DMS153 treated with DMSO at 0.1 percent for 48 hours (cell line): ENCODE data around the gene TTC1.
"Not testable (repeated sequence)": the region's sequence is repeated elsewhere in the genome, so short reads cannot be mapped to it uniquely, and the experiment has no call there.

Experiments
- DNase-seq: peaks from one replicate; lab custom pipeline; 2025; ENCODE audit not compliant: unreplicated experiment; lab: John Stamatoyannopoulos, UW

Gene TTC1

GRCh38 chr5:159995907-159996306 lies 13.0 kb upstream of the TTC1 start:
- DNase-seq, result no peak

DNA sequence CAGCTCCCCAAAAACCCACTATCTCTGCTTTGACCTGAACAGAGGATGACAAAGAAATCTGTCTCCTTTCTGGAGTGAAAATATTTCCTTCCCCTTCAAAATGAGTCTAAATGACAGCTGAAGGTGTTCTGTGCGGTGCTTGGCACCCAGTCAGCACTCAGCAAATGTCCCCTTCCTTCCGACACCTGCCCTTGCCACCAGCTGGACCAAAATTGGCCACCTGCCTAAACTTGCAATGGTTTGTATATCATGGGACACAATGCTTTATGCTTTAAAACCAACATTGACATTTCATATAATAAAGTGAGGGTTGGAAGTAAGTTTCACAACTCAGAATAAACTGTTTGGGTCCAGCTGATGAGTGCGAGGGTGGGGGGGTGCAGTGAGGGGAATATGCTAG lies 7.5 kb upstream of the TTC1 start:
- peak; percentile 2 for DNase-seq

GRCh38 chr5:160007514-160007913 lies 1.4 kb upstream of the TTC1 start:
- no peak for DNase-seq

DNA sequence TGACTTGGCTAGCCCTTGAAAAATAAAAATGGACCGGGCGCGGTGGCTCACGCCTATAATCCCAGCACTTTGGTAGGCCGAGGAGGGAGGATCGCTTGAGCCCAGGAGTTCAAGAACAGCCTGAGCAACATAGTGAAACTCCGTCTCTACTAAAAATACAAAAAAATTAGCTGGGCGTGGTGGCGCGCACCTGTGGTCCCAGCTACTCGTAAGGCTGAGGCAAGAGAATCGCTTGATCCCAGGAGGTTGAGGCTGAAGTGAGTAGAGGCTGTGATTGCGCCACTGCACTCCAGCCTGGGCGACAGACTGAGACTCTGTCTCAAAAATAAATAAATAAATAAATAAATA lies 436 bp upstream of the TTC1 start:
- not testable (repeated sequence) for DNase-seq

DNA sequence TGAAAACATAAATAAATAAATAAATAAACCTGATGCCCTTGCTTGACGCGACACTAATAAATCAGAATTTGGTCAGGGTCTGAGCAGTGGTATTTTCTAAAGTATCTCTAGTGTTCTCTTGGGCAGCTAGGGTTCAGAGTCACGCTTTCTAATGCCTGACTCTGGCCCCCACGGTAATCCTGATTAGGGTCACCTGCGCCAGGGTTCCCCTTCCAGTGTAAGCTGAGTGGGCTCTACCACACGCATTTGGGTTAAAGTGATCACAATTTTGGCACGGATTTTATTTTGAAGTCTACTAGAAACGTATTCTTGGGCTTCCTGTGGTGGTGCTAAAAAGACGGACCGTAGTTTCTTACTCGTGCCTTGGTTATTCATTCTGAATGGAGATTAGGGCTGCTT lies 651 bp downstream of the TTC1 start:
- no peak for DNase-seq

DNA sequence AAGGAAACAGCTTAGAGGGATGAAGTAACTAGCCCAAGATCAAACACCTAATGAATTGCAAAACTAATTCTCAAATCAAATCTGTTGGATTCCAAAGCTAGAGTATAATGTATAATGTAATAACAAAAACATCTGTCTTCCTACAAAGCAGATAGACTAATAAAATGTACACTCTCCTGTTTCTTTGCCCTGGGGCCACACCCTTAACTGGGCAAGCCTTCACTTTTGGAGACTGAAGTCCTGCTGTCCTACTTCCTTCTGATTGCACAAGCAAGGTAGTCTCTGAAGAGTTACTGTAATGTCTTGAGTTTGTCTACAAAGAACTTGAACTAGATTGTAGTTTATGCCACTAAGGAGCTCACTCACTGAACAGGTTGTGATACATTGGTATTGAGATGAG lies 2.5 kb downstream of the TTC1 start:
- DNase-seq, result no peak

GRCh38 chr5:160014197-160014596 lies 5.3 kb downstream of the TTC1 start:
- not testable (repeated sequence) for DNase-seq

- no peak for DNase-seq
These were observed 10.1 kb downstream of the TTC1 start for GRCh38 chr5:160018945-160019625.

DNA sequence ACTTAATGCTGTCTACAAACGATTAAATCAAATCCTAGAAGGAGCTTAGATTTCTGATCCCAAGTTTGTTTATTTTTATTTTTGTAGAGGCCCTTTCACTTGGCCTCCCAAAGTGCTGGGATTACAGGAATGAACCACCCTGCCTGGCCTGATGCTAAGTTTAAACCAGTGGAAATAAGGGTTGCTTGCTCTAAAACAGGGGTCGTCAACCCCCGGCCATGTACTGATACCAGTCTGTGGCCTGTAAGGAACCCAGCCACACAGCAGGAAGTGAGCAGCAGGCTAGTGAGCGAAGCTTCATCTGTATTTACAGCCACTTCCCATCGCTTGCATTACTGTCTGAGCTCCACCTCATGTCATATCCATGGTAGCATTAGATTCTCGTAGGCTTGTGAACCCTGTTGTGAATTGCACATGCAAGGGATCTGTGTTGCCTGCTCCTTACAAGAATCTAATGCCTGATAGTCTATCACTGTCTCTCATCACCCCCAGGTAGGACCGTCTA lies 11.4 kb downstream of the TTC1 start:
- DNase-seq, result no peak

- no peak for DNase-seq
These were observed 12.0 kb downstream of the TTC1 start for GRCh38 chr5:160020964-160021363.

- DNase-seq, result peak; percentile 15
These were observed 13.0 kb downstream of the TTC1 start for GRCh38 chr5:160021831-160022446.

- DNase-seq, result no peak
These were observed 14.3 kb downstream of the TTC1 start for GRCh38 chr5:160023007-160023907.

- no peak for DNase-seq
These were observed 15.1 kb downstream of the TTC1 start for GRCh38 chr5:160023908-160024630.

GRCh38 chr5:160029004-160029403 lies 20.1 kb downstream of the TTC1 start:
- DNase-seq, result no peak

GRCh38 chr5:160029540-160030139 lies 20.7 kb downstream of the TTC1 start:
- no peak for DNase-seq

- DNase-seq, result no peak
These were observed 21.9 kb downstream of the TTC1 start for GRCh38 chr5:160030631-160031377.

- no peak for DNase-seq
These were observed 24.8 kb downstream of the TTC1 start for GRCh38 chr5:160033546-160034252.

GRCh38 chr5:160036243-160036642 lies 27.3 kb downstream of the TTC1 start:
- no peak for DNase-seq

GRCh38 chr5:160036884-160037283 lies 27.9 kb downstream of the TTC1 start:
- DNase-seq, result no peak
